Heart left ventricle (tissue), 13 donors: ENCODE results near the gene GREM1.

Experiments
- POLR2A ChIP-seq, 2 donors: fragments of 450-650 bp; IDR thresholded peaks; one replicate each; pipeline ENCODE4 v1.6.1; 2017; ENCODE audit warnings: antibody characterized with exemption in 2 of 2, mild to moderate bottlenecking in 2 of 2, moderate library complexity in 2 of 2
- TF ChIP-seq, protein P1 (sequence below), 12 donors: fragments of 200-600 bp; sonication (generic) in 4 of 12; IDR thresholded peaks; one replicate each; pipeline versions ENCODE4 v1.5.0 to v1.8.0; 2018 to 2022; ENCODE audit warnings: antibody characterized with exemption in 12 of 12, mild to moderate bottlenecking in 5 of 12
- donor health status: ischemic (EF 13 %, LVEDD 7.1; RV severe dilation, severe dysfunction).
- donor health status: DM: no; HTN: yes; CAD: no.
- donor health status: DM: no; HTN: no; CAD: no.
- donor health status: ischemic (EF 25% LVEDD 6.9; RV normal size, moderate dysfunction).
- donor health status: ischemic (EF 25% LVEDD 5.7; RV mildly dilated, moderate dysfunction).
- donor health status: ischemic (EF 35%, LVEDD 5.7; RV mildly dilated, moderate dysfunction).
- donor health status: nonischemic (EF 11% LVEDD 7.7; RV severe dilation, severe dysfunction).
- donor health status: DM: yes; HTN: yes; CAD: no.
- donor health status: PGD.
- donor health status: ischemic (EF 29% LVEDD 5.4; RV normal size, mild dysfunction).
- donor health status: nonischemic (EF 23%, LVEDD 6.1; RV moderate dilation, normal function).

DNA sequence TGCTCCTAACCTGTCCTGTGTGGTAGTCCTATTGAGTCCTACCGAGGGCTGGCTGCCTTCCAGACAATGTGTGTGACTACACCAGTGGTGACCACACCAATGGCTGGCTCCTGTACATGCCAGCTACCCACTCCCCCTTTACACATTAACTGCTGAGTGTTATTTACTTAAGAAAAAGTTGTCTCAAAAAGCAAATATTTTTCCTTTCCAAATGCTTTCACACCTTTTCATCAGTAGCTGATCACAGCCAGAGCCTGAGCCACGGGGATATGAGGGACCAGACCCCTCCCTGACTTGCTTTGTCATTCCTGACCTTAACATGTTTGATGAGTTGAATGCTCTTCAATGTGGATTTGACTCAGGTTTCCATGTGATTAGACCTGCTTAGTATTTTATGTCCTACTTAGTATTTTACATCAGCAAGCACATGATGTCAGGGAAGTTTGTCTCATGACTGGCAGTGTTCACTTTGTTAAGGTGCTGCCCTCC, 29.6 kb upstream of the GREM1 start:
- TF ChIP-seq, protein P1, sequence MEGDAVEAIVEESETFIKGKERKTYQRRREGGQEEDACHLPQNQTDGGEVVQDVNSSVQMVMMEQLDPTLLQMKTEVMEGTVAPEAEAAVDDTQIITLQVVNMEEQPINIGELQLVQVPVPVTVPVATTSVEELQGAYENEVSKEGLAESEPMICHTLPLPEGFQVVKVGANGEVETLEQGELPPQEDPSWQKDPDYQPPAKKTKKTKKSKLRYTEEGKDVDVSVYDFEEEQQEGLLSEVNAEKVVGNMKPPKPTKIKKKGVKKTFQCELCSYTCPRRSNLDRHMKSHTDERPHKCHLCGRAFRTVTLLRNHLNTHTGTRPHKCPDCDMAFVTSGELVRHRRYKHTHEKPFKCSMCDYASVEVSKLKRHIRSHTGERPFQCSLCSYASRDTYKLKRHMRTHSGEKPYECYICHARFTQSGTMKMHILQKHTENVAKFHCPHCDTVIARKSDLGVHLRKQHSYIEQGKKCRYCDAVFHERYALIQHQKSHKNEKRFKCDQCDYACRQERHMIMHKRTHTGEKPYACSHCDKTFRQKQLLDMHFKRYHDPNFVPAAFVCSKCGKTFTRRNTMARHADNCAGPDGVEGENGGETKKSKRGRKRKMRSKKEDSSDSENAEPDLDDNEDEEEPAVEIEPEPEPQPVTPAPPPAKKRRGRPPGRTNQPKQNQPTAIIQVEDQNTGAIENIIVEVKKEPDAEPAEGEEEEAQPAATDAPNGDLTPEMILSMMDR (IDR thresholded peaks at IDR 0.05): no peak
- TF ChIP-seq POLR2A (IDR thresholded peaks at IDR 0.05): no peak
